Measurements from ENCODE around the gene FAM177B.

GRCh38 chr1:222777463-222777862 is 40.5 kb downstream of the FAM177B start:
- TF ChIP-seq POLR2A (IDR thresholded peaks at IDR 0.05) (no peak), CTCF (IDR thresholded peaks at IDR 0.05) (no peak), POLR2AphosphoS5 (IDR thresholded peaks at IDR 0.05) (peak in 1 of 2 donors; percentile 47), EP300 (IDR thresholded peaks at IDR 0.05) (peak in 1 of 4 donors; percentile 59)

Measured in upper lobe of left lung (tissue), 4 donors.